Stimulated activated CD4-positive, alpha-beta T cell treated with anti-CD3 and anti-CD28 coated beads, Interleukin-15, amount 100 ng/mL, for 1 hour (primary cell): ENCODE measurements around the gene REV1.
"Not testable (repeated sequence)": the region's sequence is repeated elsewhere in the genome, so short reads cannot be mapped to it uniquely, and the experiment has no call there.

Source experiments
- DNase-seq, 2 donors: peaks; one replicate each; pipeline ENCODE4 v3.0.0-alpha.2; 2020; ENCODE audit warnings: low read depth in 1 of 2, low spot score in 1 of 2

Gene REV1

GRCh38 chr2:99489761-99490622 lies at the start of gene REV1:
Gene REV1, minus strand, starts transcription at chr2:99490017. Its CDS starts 25,042 bp downstream, at chr2:99464975.
- DNase-seq = peak; percentile 90 to 94

- no peak for DNase-seq
Measured at GRCh38 chr2:99537910-99538485, 48.2 kb upstream of the REV1 start.

GRCh38 chr2:99524056-99524455 lies 34.2 kb upstream of the REV1 start:
- DNase-seq = no peak

GRCh38 chr2:99522157-99522556 lies 32.3 kb upstream of the REV1 start:
- DNase-seq = no peak

- DNase-seq = no peak
Measured at GRCh38 chr2:99520813-99521212, 31.0 kb upstream of the REV1 start.

- DNase-seq = no peak
Measured at GRCh38 chr2:99520195-99520594, 30.4 kb upstream of the REV1 start.

- no peak for DNase-seq
Measured at GRCh38 chr2:99514357-99514756, 24.5 kb upstream of the REV1 start.

- DNase-seq = no peak
Measured at GRCh38 chr2:99512181-99512591, 22.4 kb upstream of the REV1 start.

- DNase-seq = no peak
Measured at GRCh38 chr2:99509387-99509786, 19.6 kb upstream of the REV1 start.

- no peak for DNase-seq
Measured at GRCh38 chr2:99507937-99508818, 18.4 kb upstream of the REV1 start.

- DNase-seq = no peak
Measured at GRCh38 chr2:99504844-99505584, 15.2 kb upstream of the REV1 start.

GRCh38 chr2:99503662-99504416 lies 14.0 kb upstream of the REV1 start:
- DNase-seq = not testable (repeated sequence)

GRCh38 chr2:99496021-99496420 lies 6.2 kb upstream of the REV1 start:
- no peak for DNase-seq

- no peak for DNase-seq
Measured at GRCh38 chr2:99495115-99495860, 5.5 kb upstream of the REV1 start.

GRCh38 chr2:99492721-99493120 lies 2.9 kb upstream of the REV1 start:
- DNase-seq = no peak

GRCh38 chr2:99490623-99491461 lies 1.0 kb upstream of the REV1 start:
- no peak for DNase-seq

- peak; percentile 8 to 16 for DNase-seq
Measured at GRCh38 chr2:99489063-99489760, 605 bp downstream of the REV1 start.

- DNase-seq = no peak
Measured at GRCh38 chr2:99488539-99489062, 1.2 kb downstream of the REV1 start.
